Measurements from ENCODE around the gene CTDP1.

Gene CTDP1

DNA sequence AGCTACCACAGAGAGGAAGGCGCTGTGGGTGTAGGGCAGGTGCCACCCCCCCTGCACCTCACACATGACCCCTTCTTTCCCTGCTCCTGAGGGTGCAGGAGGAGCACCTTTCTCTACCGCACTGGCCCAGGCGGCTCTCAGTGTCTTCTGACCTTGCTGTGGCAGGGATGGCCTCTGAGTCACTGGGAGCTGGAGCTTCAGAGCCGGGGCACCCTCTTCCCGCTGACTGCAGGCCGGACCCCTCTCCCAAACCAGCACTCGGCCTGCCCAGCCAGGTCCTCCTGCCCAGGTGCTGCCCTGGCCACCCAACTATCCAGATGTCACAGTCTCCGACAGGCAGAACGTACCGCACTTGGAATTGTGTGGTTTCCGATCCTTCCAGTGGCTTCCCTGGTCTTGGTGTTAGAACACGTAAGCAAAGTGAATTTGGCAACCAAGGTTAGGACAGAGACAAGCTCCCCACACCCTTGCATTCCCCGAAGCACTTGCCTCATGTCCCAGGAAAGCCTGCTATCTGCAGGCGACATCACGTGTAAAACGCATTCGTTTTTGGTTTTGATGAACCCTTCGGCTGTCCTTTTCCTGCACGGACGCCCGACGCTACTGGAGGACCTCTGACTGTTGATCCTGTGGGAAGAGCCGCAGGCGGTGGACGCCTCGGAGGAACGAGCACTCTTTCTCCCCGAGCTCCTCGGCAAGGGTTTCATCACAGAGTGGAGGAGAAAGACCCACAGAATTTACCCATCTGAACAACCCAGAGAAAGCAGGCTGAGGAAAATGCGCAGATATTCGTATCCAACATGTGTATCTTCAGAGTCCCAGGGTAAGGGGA, 93.5 kb downstream of the CTDP1 start:
- no peak overlapping the region for H3K4me3 ChIP-seq (ENCODE audit: control insufficient read depth, low read depth, low read length)
- TF ChIP-seq, protein P1, sequence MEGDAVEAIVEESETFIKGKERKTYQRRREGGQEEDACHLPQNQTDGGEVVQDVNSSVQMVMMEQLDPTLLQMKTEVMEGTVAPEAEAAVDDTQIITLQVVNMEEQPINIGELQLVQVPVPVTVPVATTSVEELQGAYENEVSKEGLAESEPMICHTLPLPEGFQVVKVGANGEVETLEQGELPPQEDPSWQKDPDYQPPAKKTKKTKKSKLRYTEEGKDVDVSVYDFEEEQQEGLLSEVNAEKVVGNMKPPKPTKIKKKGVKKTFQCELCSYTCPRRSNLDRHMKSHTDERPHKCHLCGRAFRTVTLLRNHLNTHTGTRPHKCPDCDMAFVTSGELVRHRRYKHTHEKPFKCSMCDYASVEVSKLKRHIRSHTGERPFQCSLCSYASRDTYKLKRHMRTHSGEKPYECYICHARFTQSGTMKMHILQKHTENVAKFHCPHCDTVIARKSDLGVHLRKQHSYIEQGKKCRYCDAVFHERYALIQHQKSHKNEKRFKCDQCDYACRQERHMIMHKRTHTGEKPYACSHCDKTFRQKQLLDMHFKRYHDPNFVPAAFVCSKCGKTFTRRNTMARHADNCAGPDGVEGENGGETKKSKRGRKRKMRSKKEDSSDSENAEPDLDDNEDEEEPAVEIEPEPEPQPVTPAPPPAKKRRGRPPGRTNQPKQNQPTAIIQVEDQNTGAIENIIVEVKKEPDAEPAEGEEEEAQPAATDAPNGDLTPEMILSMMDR (IDR thresholded peaks at IDR 0.05; ENCODE audit: control insufficient read depth, insufficient read depth, low read depth, low read length, missing control alignments), result no peak
- no peak for DNase-seq (ENCODE audit: low read depth)

DNA sequence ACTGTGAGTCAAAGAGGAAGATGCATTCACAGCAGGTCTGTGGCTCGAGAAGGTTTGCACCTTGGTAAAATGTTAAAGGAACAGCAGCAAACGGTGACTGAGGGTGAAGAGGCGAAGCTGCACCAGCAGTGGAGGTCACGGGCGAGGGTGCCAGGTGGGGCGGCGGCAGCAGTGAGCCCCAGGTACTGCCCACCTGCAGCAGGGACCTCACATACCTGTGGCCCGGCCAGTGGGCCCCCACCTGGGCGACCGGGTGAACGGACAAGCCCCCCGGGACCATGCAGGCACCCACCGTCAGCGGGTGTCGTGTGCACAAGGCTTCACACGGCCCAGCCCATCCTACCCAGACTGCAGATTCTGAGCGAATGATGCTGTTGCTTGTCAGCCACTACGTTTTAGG, 94.5 kb downstream of the CTDP1 start:
- DNase-seq (ENCODE audit: low read depth), result no peak
- no peak overlapping the region for H3K4me3 ChIP-seq (ENCODE audit: control insufficient read depth, low read depth, low read length)
- TF ChIP-seq, protein P1 (IDR thresholded peaks at IDR 0.05; ENCODE audit: control insufficient read depth, insufficient read depth, low read depth, low read length, missing control alignments), result no peak

DNA sequence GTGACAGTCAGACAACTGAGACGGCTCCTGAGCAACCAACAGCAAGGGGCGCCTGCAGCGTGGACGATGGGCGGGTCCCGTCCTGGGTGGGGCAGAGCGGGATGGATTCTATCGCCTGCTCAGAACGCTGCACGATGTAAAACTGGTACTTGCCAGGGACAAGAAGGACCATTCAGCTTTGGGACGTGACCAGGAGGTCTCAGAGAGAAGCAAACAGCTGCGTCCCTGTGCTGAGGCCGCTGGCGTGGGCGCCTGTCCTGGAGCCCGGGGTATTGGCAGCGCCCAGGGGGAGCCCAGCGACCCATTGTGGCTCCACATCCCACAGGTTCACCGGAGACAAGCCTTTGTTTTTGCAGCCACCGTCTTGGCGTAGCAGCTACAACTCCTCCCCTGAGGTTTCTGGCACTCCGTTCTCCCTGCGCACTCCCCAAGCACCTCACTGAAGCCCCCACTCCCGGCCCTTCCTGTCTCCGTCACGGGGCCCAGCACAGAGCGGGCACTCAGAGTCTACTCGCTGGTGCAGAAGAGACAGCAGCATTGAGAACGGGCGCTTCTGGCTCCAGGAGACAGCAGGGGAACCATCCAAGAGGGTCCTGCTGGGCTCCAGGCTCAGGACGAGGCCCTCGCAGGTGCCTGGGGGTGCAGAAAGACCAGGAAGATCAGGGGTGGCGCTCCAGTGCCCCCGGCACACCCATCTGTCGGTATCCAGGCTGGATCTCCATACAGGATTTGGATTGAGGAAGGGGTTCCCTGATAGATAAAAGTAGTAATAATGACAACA, 96.0 kb downstream of the CTDP1 start:
- no peak for DNase-seq (ENCODE audit: low read depth)
- H3K4me3 ChIP-seq (ENCODE audit: control insufficient read depth, low read depth, low read length), result no peak overlapping the region
- TF ChIP-seq, protein P1 (IDR thresholded peaks at IDR 0.05; ENCODE audit: control insufficient read depth, insufficient read depth, low read depth, low read length, missing control alignments), result no peak

- TF ChIP-seq, protein P1 (IDR thresholded peaks at IDR 0.05; ENCODE audit: control insufficient read depth, insufficient read depth, low read depth, low read length, missing control alignments), result no peak
- no peak overlapping the region for H3K4me3 ChIP-seq (ENCODE audit: control insufficient read depth, low read depth, low read length)
- DNase-seq (ENCODE audit: low read depth), result no peak
Observed at GRCh38 chr18:79776674-79777073, 97.1 kb downstream of the CTDP1 start.

- no peak overlapping the region for H3K4me3 ChIP-seq (ENCODE audit: control insufficient read depth, low read depth, low read length)
- no peak for DNase-seq (ENCODE audit: low read depth)
Observed at GRCh38 chr18:79778291-79778791, 98.7 kb downstream of the CTDP1 start.

GRCh38 chr18:79779021-79779699, 99.6 kb downstream of the CTDP1 start:
- no peak overlapping the region for H3K4me3 ChIP-seq (ENCODE audit: control insufficient read depth, low read depth, low read length)
- TF ChIP-seq, protein P1 (IDR thresholded peaks at IDR 0.05; ENCODE audit: control insufficient read depth, insufficient read depth, low read depth, low read length, missing control alignments), result no peak
- no peak for DNase-seq (ENCODE audit: low read depth)

More at GRCh38 chr18:79778291-79778791, 98.7 kb downstream of the CTDP1 start:
- TF ChIP-seq, protein P1 (IDR thresholded peaks at IDR 0.05; ENCODE audit: control insufficient read depth, insufficient read depth, low read depth, low read length, missing control alignments), result no peak

All from AG09309 (cell line).